ENCODE measurements around the gene KLHL29.

KLHL29 gene

GRCh38 chr2:23349508-23349907 lies 35.5 kb upstream of the KLHL29 start:
- H3K4me3 ChIP-seq (ENCODE audit: low read depth in 1 of 2, low read length in 2 of 2), result no peak overlapping the region
- no peak overlapping the region for H3K9ac ChIP-seq (ENCODE audit: low read depth, low read length)
- no peak overlapping the region for H3K27ac ChIP-seq (ENCODE audit: low read length)
- DNase-seq (no peak), ATAC-seq (ENCODE audit: insufficient read depth, low read depth) (no peak)
- H3K79me2 ChIP-seq (ENCODE audit: insufficient read depth, low read length), result no peaks in the 10 kb centered on the region
- no peaks in the 10 kb centered on the region for H4K20me1 ChIP-seq (ENCODE audit: insufficient read depth, low read length)
- no peaks in the 10 kb centered on the region for H3K27me3 ChIP-seq (ENCODE audit: insufficient read depth, low read length, poor library complexity)
- H3K9me3 ChIP-seq (ENCODE audit: insufficient read depth, low read length, severe bottlenecking), result no peaks in the 10 kb centered on the region
- H3K4me2 ChIP-seq (ENCODE audit: insufficient read depth, low read length), result no peak overlapping the region
- H2AFZ ChIP-seq (ENCODE audit: low read depth, low read length), result no peak overlapping the region
- H3K4me1 ChIP-seq (ENCODE audit: insufficient read depth, low read length), result no peaks in the 10 kb centered on the region
- no peaks in the 10 kb centered on the region for H3K36me3 ChIP-seq (ENCODE audit: insufficient read depth, low read length)
- TF ChIP-seq EZH2 (IDR thresholded peaks at IDR 0.05; ENCODE audit: borderline replicate concordance, low read depth, low read length, severe bottlenecking), result no peak
- no peak for TF ChIP-seq CTCF (IDR thresholded peaks at IDR 0.05; ENCODE audit: borderline replicate concordance, extremely low read depth, low read length, poor library complexity, severe bottlenecking)

GRCh38 chr2:23350041-23350791 lies 34.8 kb upstream of the KLHL29 start:
- H3K36me3 ChIP-seq (ENCODE audit: insufficient read depth, low read length), result no peaks in the 10 kb centered on the region
- DNase-seq (no peak), ATAC-seq (ENCODE audit: insufficient read depth, low read depth) (no peak)
- no peak overlapping the region for H3K4me3 ChIP-seq (ENCODE audit: low read depth in 1 of 2, low read length in 2 of 2)
- no peaks in the 10 kb centered on the region for H3K4me1 ChIP-seq (ENCODE audit: insufficient read depth, low read length)
- H3K79me2 ChIP-seq (ENCODE audit: insufficient read depth, low read length), result no peaks in the 10 kb centered on the region
- TF ChIP-seq CTCF (IDR thresholded peaks at IDR 0.05; ENCODE audit: borderline replicate concordance, extremely low read depth, low read length, poor library complexity, severe bottlenecking) (no peak), EZH2 (IDR thresholded peaks at IDR 0.05; ENCODE audit: borderline replicate concordance, low read depth, low read length, severe bottlenecking) (no peak)
- H2AFZ ChIP-seq (ENCODE audit: low read depth, low read length), result no peak overlapping the region
- no peak overlapping the region for H3K9ac ChIP-seq (ENCODE audit: low read depth, low read length)
- H3K27ac ChIP-seq (ENCODE audit: low read length), result no peak overlapping the region
- H3K4me2 ChIP-seq (ENCODE audit: insufficient read depth, low read length), result no peak overlapping the region
- no peaks in the 10 kb centered on the region for H3K9me3 ChIP-seq (ENCODE audit: insufficient read depth, low read length, severe bottlenecking)
- no peaks in the 10 kb centered on the region for H3K27me3 ChIP-seq (ENCODE audit: insufficient read depth, low read length, poor library complexity)
- no peaks in the 10 kb centered on the region for H4K20me1 ChIP-seq (ENCODE audit: insufficient read depth, low read length)

DNA sequence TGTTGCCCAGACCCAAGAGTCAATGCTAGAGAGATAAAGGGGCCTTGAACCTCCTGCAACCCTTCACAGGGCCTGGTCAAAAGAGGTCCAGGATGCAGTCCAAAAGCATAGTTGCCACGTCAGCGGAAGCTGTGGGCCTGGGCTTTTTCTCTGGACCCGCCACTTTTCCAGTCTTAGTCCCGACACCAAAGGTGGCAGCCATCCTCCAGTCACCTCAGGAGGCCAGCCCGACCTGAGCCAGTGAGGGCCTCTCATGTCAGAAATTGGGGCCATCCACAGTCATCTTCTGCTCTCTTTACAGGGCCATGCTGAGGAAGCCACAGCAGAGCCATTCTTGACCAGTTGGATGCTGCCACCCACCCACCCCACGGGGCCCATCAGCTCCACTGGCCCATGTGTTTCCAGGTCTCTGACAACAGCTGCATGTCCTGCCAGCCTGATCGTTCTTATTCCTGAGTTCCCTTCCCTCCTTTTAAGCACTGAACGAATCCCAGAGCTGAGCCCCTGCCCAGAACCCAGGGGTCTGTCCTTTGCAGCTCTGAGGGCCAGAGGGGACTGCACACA lies 34.1 kb upstream of the KLHL29 start:
- Histone ChIP-seq H3K9ac (ENCODE audit: low read depth, low read length) (no peak overlapping the region), H3K36me3 (ENCODE audit: insufficient read depth, low read length) (no peaks in the 10 kb centered on the region), H3K4me1 (ENCODE audit: insufficient read depth, low read length) (no peaks in the 10 kb centered on the region), H3K27me3 (ENCODE audit: insufficient read depth, low read length, poor library complexity) (no peaks in the 10 kb centered on the region), H3K79me2 (ENCODE audit: insufficient read depth, low read length) (no peaks in the 10 kb centered on the region), H3K4me3 (ENCODE audit: low read depth in 1 of 2, low read length in 2 of 2) (no peak overlapping the region), H4K20me1 (ENCODE audit: insufficient read depth, low read length) (no peaks in the 10 kb centered on the region), H3K27ac (ENCODE audit: low read length) (no peak overlapping the region), H2AFZ (ENCODE audit: low read depth, low read length) (no peak overlapping the region), H3K9me3 (ENCODE audit: insufficient read depth, low read length, severe bottlenecking) (no peaks in the 10 kb centered on the region), H3K4me2 (ENCODE audit: insufficient read depth, low read length) (no peak overlapping the region)
- DNase-seq (no peak), ATAC-seq (ENCODE audit: insufficient read depth, low read depth) (no peak)
- TF ChIP-seq CTCF (IDR thresholded peaks at IDR 0.05; ENCODE audit: borderline replicate concordance, extremely low read depth, low read length, poor library complexity, severe bottlenecking), result no peak
- TF ChIP-seq EZH2 (IDR thresholded peaks at IDR 0.05; ENCODE audit: borderline replicate concordance, low read depth, low read length, severe bottlenecking), result no peak

Measured in DND-41 (cell line).